K562 (cell line): ENCODE measurements around the gene ACAP3. TPM values are rescaled to one million over a fixed set of nuclear protein-coding genes. Genes with fewer than 3 reads are reported as not detected.

Experiments used
- AFF1 ChIP-seq, 2 experiments: fragments of 450-650 bp; IDR thresholded peaks; 2 replicates each; pipeline ENCODE4 v1.6.1; 2018; ENCODE audit warnings: mild to moderate bottlenecking in 2 of 2, low read depth in 1 of 2; ENCODE audit not compliant: partially characterized antibody in 2 of 2
- DNMT1 ChIP-seq: fragments of 450-650 bp; IDR thresholded peaks from 2 replicates; pipeline ENCODE4 v1.6.1; 2016; ENCODE audit warnings: antibody characterized with exemption, mild to moderate bottlenecking
- EGR1 ChIP-seq: fragments of 450-650 bp; conservative IDR thresholded peaks from 2 replicates; pipeline ENCODE4 v1.6.1; 2017; ENCODE audit warnings: mild to moderate bottlenecking
- FOXJ2 ChIP-seq: fragments of 200-800 bp; sonication (Bioruptor generic); IDR thresholded peaks from 2 replicates; pipeline ENCODE4 v1.6.1; 2016; ENCODE audit warnings: missing genetic modification characterization, missing compliant biosample characterization
- HMGN3 ChIP-seq: IDR thresholded peaks from 2 replicates; pipeline ENCODE4 v1.6.1; 2011; ENCODE audit warnings: borderline replicate concordance, low read depth, mild to moderate bottlenecking, mixed read lengths, low read length; ENCODE audit not compliant: insufficient read length; ENCODE audit errors: extremely low read depth
- MYC ChIP-seq, 2 experiments: fragments of 250-450 bp in 1 of 2; sonication (Bioruptor Pico) in 1 of 2; IDR thresholded peaks; 2 replicates each; pipeline versions ENCODE4 v1.5.1 to v1.6.1; 2012 to 2021; ENCODE audit warnings: low read depth in 2 of 2, borderline replicate concordance in 1 of 2, improper control_type of control experiment in 1 of 2, low read length in 1 of 2, mild to moderate bottlenecking in 1 of 2, moderate library complexity in 1 of 2
- PATZ1 ChIP-seq: fragments of 250-450 bp; sonication (Bioruptor Pico); IDR thresholded peaks from 2 replicates; pipeline ENCODE4 v1.5.0; 2020; ENCODE audit warnings: mild to moderate bottlenecking, borderline replicate concordance
- POLR2AphosphoS2 ChIP-seq: IDR thresholded peaks from 2 replicates; pipeline ENCODE4 v1.6.1; 2012; ENCODE audit warnings: low read length, improper control_type of control experiment
- RBM14 ChIP-seq: fragments of 200-400 bp; formaldehyde crosslinking; IDR thresholded peaks from 2 replicates; pipeline ENCODE4 v1.6.1; 2018; ENCODE audit warnings: low read depth, mild to moderate bottlenecking, low read length, moderate library complexity, borderline replicate concordance; ENCODE audit not compliant: insufficient read depth
- RCOR1 ChIP-seq, 2 experiments: IDR thresholded peaks; 2 replicates each; pipeline ENCODE4 v1.6.1; 2012; ENCODE audit warnings: low read depth in 2 of 2, low read length in 2 of 2, borderline replicate concordance in 1 of 2, improper control_type of control experiment in 1 of 2
- SIN3A ChIP-seq, 2 experiments: fragments of 150-350 bp in 1 of 2; IDR thresholded peaks; 2 replicates each; pipeline ENCODE4 v1.6.1; 2011 to 2016; ENCODE audit warnings: borderline replicate concordance in 2 of 2, low read depth in 2 of 2, low read length in 2 of 2, mild to moderate bottlenecking in 2 of 2, moderate library complexity in 2 of 2; ENCODE audit not compliant: control insufficient read depth in 1 of 2
- SMAD4 ChIP-seq: fragments of 250-450 bp; sonication (Bioruptor Pico); conservative IDR thresholded peaks from 2 replicates; pipeline ENCODE4 v1.8.0; 2021; ENCODE audit warnings: inconsistent platforms, mild to moderate bottlenecking, moderate library complexity
- SRSF1 ChIP-seq: fragments of 200-400 bp; formaldehyde crosslinking; IDR thresholded peaks from 2 replicates; pipeline ENCODE4 v1.6.1; 2017; ENCODE audit warnings: mild to moderate bottlenecking, low read depth, low read length, moderate library complexity
- SUPT5H ChIP-seq: fragments of 450-650 bp; IDR thresholded peaks from 2 replicates; pipeline ENCODE4 v1.6.1; 2016
- ZKSCAN1 ChIP-seq: fragments of 150-350 bp; IDR thresholded peaks from 2 replicates; pipeline ENCODE4 v1.6.1; 2016; ENCODE audit warnings: low read depth, low read length
- ZSCAN29 ChIP-seq: fragments of 450-650 bp; IDR thresholded peaks from 2 replicates; pipeline ENCODE4 v1.6.1; 2017
- polyA plus RNA-seq, 8 experiments: library from polyadenylated mRNA; depleted of rRNA in 4 of 8; stranded (reverse) in 5 of 8; unstranded in 3 of 8; fragments of >200 nt; fragmentation: Nextera tagmentation in 2 of 8; fragmentation: Illumina TruSeq in 1 of 8; extraction: Ambion mirVana in 2 of 8; extraction: Trizol in 1 of 8; gene quantifications; 2 replicates each; pipeline versions ENCODE4 v1.2.1 to v1.2.3, GENCODE V29; 2011 to 2014; ENCODE audit warnings: inconsistent platforms in 1 of 8, missing spikeins in 1 of 8
- total RNA-seq, 7 experiments: library from RNA; depleted of rRNA in 6 of 7; stranded (reverse); fragments of >200 nt in 6 of 7; fragmentation: Illumina TruSeq in 2 of 7; extraction: Trizol in 2 of 7; gene quantifications; 2 replicates each; pipeline versions ENCODE4 v1.2.1 to v1.2.3, GENCODE V29; 2011 to 2021; ENCODE audit warnings: low replicate concordance in 1 of 7

ACAP3 gene
- total and polyA plus RNA-seq, 9 of the 15 experiments (the other 6 are each of a cell fraction or from before 2014, with no cell fraction given) = 0.01 to 49.0 (median 12.0) TPM

GRCh38 chr1:1315435-1315954, 7.8 kb upstream of the ACAP3 start (continued):
- TF ChIP-seq AFF1 (IDR thresholded peaks at IDR 0.05; ENCODE audit: low read depth in 1 of 2, partially characterized antibody in 2 of 2) (no peak), MYC (IDR thresholded peaks at IDR 0.05; ENCODE audit: low read depth, low read length) (peak; percentile 55), MYC (CRISPR knock-in tag; IDR thresholded peaks at IDR 0.05; ENCODE audit: borderline replicate concordance, low read depth) (no peak), PATZ1 (CRISPR knock-in tag) (no peak), SIN3A (IDR thresholded peaks at IDR 0.05; ENCODE audit: borderline replicate concordance in 2 of 2, control insufficient read depth in 1 of 2, low read depth in 2 of 2, low read length in 2 of 2) (0 out of 4 replicates have a peak, but pooled peaks of 1 of the 2 experiments have one; percentile 17), HMGN3 (no peak), RCOR1 (IDR thresholded peaks at IDR 0.05; ENCODE audit: borderline replicate concordance in 1 of 2, low read depth in 2 of 2, low read length in 2 of 2) (no peak), POLR2AphosphoS2 (peak; percentile 26; the same call in 1 of the 2 replicates), FOXJ2 (tag) (no peak), EGR1 (peak; percentile 45), DNMT1 (no peak), ZSCAN29 (peak; percentile 72; the same call in 1 of the 2 replicates), SUPT5H (no peak), ZKSCAN1 (peak; percentile 69; the same call in 1 of the 2 replicates), RBM14 (no peak), SMAD4 (CRISPR knock-in tag) (no peak), SRSF1 (no peak)
